Activated T-helper 1 cell treated with anti-CD3 and anti-CD28 coated beads, Interleukin-12 subunit alpha, Interleukin-12 subunit beta, Interleukin-2, Interleukin-4 antibody, amounts not matched to agents 30 ng/mL and 10 ng/mL and 1 ng/mL, durations not matched to agents 14 hours and 24 hours and 36 hours (primary cell): ENCODE measurements around the gene ADAM22. TPM values are rescaled to one million over a fixed set of nuclear protein-coding genes. Genes with fewer than 3 reads are reported as not detected.

Source experiments
- DNase-seq: peaks from one replicate; pipeline ENCODE4 v3.0.0; 2021; ENCODE audit warnings: low spot score
- H3K27ac Mint-ChIP-seq: one replicate; pipeline ENCODE4 v1.8.0; 2021; ENCODE audit warnings: mild to moderate bottlenecking, mixed read lengths
- H3K27me3 Mint-ChIP-seq: one replicate; pipeline ENCODE4 v1.8.0; 2022; ENCODE audit warnings: mild to moderate bottlenecking, moderate library complexity, mixed read lengths; ENCODE audit not compliant: insufficient read depth
- H3K36me3 Mint-ChIP-seq: one replicate; pipeline ENCODE4 v1.8.0; 2021; ENCODE audit warnings: low read depth, mixed read lengths
- H3K4me1 Mint-ChIP-seq: one replicate; pipeline ENCODE4 v1.8.0; 2021; ENCODE audit warnings: low read depth, mixed read lengths
- H3K4me3 Mint-ChIP-seq: one replicate; pipeline ENCODE4 v1.8.0; 2021; ENCODE audit warnings: mild to moderate bottlenecking, moderate library complexity, mixed read lengths
- H3K9me3 Mint-ChIP-seq: one replicate; pipeline ENCODE4 v1.8.0; 2021; ENCODE audit warnings: mixed read lengths
- intact Hi-C: fragments of 100-400 bp; cut with micrococcal nuclease; formaldehyde crosslinking; loops from one replicate; pipeline ENCODE4 v1.15.1; 2024
- total RNA-seq: library from RNA; stranded (reverse); gene quantifications from 2 replicates; pipeline ENCODE4 v1.2.3, GENCODE V29; 2022

Gene ADAM22
- total RNA-seq, 1 donor from 2014 or later, result 1.5 TPM

DNA sequence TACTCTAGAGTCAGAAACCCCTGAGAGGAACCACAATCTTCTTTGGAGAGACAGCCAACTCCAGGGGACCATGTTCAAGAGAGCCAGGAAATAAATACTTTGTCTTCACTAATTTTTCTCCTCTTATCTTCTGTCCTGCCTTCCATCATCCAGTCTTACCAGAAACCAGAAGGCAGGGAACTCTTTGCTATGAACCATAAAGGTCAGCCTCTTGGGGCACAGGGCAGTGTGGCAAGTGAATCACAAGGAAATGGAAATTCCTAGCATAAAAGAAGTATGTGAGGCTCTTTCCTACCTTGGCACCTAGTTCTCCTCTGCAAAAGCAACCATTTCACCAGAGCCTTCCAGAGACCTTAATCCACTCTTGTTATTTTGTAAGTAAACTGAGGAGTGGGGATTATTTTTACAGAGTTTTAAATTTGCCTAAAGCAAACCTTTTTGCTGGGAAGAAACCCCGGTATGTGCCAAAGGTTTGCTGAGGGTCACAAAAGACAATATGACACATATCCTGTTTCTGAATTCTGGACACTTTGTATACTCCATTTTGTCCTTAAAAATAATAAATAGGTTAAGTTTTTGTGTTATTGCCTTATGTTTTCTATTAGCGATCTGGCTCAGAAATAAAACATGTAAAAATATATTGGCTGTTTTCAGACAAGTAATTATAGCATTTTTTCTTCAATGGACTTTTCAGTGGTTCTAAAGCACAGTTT, 87.1 kb downstream of the ADAM22 start:
- Mint-ChIP-seq H3K4me3 (no peak overlapping the region), H3K4me1 (no peaks in the 10 kb centered on the region), H3K9me3 (peaks cover 4% of the 10 kb centered on the region), H3K27me3 (peaks cover 2% of the 10 kb centered on the region), H3K36me3 (no peaks in the 10 kb centered on the region), H3K27ac (no peak overlapping the region)
- intact Hi-C loops, result no loop called here
- no peak for DNase-seq

DNA sequence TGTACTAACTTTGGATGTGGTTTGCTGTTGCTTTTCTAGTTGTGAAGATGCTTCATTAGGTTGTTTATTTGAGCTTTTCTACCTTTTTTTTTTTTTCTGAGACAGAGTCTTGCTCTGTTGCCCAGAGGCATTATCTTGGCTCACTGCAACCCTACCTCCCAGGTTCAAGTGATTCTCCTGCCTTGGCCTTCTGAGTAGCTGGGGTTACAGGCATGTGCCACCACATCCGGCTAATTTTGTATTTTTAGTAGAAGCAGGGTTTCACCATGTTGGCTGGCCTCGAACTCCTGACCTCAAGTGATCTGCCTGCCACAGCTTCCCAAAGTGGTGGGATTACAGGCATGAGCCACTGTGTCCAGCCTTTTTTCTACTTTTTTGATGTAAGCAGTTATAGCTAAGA, 93.7 kb downstream of the ADAM22 start:
- no peak overlapping the region for H3K4me3 Mint-ChIP-seq
- DNase-seq, result no peak
- no peaks in the 10 kb centered on the region for H3K27me3 Mint-ChIP-seq
- H3K9me3 Mint-ChIP-seq, result peaks cover 32% of the 10 kb centered on the region
- intact Hi-C loops, result no loop called here
- H3K36me3 Mint-ChIP-seq, result peaks cover 1% of the 10 kb centered on the region
- H3K4me1 Mint-ChIP-seq, result no peaks in the 10 kb centered on the region
- no peak overlapping the region for H3K27ac Mint-ChIP-seq

DNA sequence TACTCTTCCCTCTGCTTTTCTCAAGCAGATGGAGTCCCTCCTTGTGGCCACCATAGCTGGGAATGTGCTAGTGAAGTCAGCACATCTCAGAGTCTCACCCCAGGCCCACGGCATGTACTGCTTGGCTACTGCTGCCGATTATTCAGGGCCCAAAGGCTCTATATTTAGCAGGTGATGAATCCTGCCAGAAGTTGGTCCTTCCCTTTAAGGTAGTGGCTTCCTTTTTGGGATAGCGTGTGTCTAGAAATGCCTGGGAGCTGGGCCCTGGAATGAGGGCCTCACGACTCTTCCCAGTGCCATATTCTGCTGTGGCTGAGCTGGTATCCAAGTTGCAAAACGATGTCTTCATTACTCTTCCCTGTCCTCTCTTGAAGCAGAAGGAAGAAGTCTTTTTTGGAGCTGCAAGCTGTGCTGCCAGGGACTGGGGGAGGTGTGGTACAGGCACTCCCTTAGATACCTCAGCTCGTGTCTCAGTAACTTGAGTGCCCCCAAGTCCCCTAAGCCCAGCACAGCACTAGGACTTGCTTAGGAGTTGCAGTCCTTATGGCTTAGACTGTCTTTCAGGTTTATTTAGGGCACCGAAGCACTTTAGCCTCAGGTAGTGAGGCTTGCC, 100.1 kb downstream of the ADAM22 start:
- intact Hi-C loops, result no loop called here

DNA sequence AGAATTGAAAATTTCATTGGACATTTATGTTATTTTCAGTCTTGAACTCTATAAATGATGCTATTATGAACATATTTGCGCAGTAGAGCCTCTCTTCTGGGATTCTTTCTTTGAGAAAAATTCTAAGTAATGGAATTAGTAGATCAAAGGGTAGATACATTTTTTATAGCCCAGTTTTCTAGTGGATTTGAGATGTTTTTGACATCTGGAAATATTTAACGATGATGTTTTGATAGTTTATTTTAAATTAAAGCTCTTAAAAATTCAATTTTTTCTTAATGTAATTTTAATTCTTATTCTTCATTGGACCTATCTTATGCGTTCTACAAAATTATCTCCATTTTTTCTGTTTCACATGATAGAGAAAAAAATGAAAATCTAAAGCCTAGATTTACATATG, 103.0 kb downstream of the ADAM22 start:
- intact Hi-C loops, result no loop called here
- H3K27me3 Mint-ChIP-seq, result peaks cover 2% of the 10 kb centered on the region
- DNase-seq, result no peak
- H3K36me3 Mint-ChIP-seq, result no peaks in the 10 kb centered on the region
- H3K9me3 Mint-ChIP-seq, result peaks cover 13% of the 10 kb centered on the region
- H3K4me1 Mint-ChIP-seq, result no peaks in the 10 kb centered on the region
- no peak overlapping the region for H3K4me3 Mint-ChIP-seq
- no peak overlapping the region for H3K27ac Mint-ChIP-seq

More for the DNA sequence above, 100.1 kb downstream of the ADAM22 start:
- Mint-ChIP-seq H3K27me3 (no peaks in the 10 kb centered on the region), H3K4me1 (no peaks in the 10 kb centered on the region), H3K27ac (no peak overlapping the region), H3K4me3 (no peak overlapping the region), H3K36me3 (peaks cover 1% of the 10 kb centered on the region), H3K9me3 (peaks cover 33% of the 10 kb centered on the region)
- DNase-seq, result no peak

DNA sequence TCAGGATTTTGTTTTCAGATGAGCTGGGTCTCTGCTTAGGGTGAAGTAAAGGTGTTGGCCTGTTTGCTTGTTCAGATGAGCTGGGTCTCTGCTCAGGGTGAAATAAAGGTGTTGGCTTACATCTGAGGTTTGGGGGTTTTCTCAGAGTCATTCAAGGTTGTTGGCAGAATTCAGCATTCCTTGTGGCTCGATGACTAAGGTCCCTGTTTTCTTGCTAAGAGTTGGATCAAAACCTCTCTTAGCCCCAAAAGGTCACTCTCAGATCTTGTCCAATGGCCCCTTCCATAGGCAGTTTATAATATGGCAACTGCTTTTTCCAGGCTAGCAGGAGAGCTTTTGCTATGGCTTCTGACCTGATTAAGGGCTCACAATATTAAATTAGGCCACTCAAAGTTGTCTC, 106.6 kb downstream of the ADAM22 start:
- no peaks in the 10 kb centered on the region for H3K36me3 Mint-ChIP-seq
- no peak overlapping the region for H3K27ac Mint-ChIP-seq
- peaks cover 2% of the 10 kb centered on the region for H3K27me3 Mint-ChIP-seq
- H3K9me3 Mint-ChIP-seq, result no peaks in the 10 kb centered on the region
- no peaks in the 10 kb centered on the region for H3K4me1 Mint-ChIP-seq
- no peak for DNase-seq
- intact Hi-C loops, result no loop called here
- no peak overlapping the region for H3K4me3 Mint-ChIP-seq

DNA sequence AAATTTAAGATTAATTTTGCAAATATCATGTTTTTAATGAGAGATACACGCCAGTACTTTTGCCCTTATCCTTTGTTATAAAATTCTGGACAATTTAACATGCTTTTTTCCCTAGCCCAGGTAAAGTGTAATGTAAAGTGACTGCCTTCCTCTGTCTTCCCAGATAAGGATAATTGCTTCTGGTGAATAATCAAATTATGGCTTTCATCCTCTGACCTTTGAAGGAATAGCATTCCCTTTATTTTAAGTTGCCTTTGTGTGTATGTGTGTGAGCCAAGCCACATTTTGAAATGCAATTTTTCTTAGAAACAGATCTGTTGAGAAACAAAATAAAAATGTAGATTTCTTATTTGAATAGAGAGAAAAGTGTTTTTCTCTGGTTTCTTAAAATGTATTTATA, 107.5 kb downstream of the ADAM22 start:
- no peaks in the 10 kb centered on the region for H3K36me3 Mint-ChIP-seq
- H3K27ac Mint-ChIP-seq, result no peak overlapping the region
- no peak overlapping the region for H3K4me3 Mint-ChIP-seq
- no peaks in the 10 kb centered on the region for H3K9me3 Mint-ChIP-seq
- H3K4me1 Mint-ChIP-seq, result no peaks in the 10 kb centered on the region
- no peak for DNase-seq
- peaks cover 2% of the 10 kb centered on the region for H3K27me3 Mint-ChIP-seq
- intact Hi-C loops, result no loop called here

DNA sequence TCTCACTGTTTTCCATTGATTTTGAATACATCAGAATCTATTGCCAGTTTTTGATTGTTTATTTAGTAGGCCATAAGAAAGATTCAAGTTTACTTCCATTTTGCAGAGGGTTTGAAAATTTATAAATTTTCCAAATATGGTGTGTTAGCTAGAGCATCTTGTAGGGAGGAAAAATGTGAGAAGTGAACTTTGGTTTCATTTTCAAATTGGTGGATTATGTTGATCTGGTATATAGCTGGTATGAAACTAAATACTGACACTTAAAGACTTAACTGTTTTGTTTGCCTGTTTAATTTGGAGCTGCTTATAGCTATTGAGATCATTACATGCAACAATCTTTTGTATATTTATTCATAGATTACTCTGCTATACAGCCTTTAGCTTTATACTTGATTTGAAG, 108.1 kb downstream of the ADAM22 start:
- no peaks in the 10 kb centered on the region for H3K4me1 Mint-ChIP-seq
- no peak for DNase-seq
- no peaks in the 10 kb centered on the region for H3K9me3 Mint-ChIP-seq
- H3K27me3 Mint-ChIP-seq, result peaks cover 2% of the 10 kb centered on the region
- intact Hi-C loops, result no loop called here
- H3K36me3 Mint-ChIP-seq, result no peaks in the 10 kb centered on the region
- no peak overlapping the region for H3K27ac Mint-ChIP-seq
- H3K4me3 Mint-ChIP-seq, result no peak overlapping the region

DNA sequence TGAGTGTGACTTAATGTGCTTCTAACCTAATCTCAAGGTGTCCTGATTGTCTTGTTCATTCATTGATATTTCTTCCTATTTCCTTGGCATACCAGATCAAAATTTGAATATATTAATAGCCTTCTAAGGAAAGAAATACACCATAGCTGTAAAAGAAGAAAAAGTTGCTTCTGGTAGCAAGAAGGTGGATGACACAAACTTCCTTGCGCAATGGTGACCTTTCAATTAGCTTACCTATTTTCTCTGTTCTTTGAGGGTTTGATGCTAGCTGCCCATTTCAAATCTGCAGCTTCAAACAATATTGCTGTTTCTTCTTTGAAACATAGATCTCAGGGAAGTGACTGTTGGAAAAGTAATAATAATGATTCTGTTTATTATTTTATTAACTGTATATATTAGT, 108.8 kb downstream of the ADAM22 start:
- Mint-ChIP-seq H3K36me3 (no peaks in the 10 kb centered on the region), H3K9me3 (no peaks in the 10 kb centered on the region), H3K27me3 (peaks cover 2% of the 10 kb centered on the region), H3K4me3 (no peak overlapping the region), H3K4me1 (no peaks in the 10 kb centered on the region), H3K27ac (no peak overlapping the region)
- DNase-seq, result no peak
- intact Hi-C loops, result no loop called here

DNA sequence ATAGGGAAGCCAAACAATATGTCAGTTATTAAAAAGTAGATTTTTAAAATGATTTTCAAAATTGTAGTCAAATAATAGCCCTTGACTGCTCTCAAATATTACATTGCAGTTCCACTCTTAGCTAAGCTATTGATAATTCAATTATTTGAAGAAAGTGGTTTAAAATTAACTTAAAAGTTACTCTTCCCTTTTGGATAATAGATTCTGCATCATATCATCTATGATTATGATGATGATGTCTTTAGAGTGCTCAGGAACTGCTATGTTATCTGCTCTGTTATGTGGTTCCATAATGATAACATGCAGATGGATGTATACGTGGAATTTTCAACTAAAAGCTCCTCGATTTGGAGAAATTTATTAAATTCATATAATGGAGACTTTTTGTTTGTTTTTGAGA, 110.0 kb downstream of the ADAM22 start:
- Mint-ChIP-seq H3K4me3 (no peak overlapping the region), H3K27me3 (peaks cover 2% of the 10 kb centered on the region), H3K4me1 (no peaks in the 10 kb centered on the region), H3K27ac (no peak overlapping the region), H3K36me3 (no peaks in the 10 kb centered on the region), H3K9me3 (no peaks in the 10 kb centered on the region)
- intact Hi-C loops, result no loop called here
- DNase-seq, result no peak

DNA sequence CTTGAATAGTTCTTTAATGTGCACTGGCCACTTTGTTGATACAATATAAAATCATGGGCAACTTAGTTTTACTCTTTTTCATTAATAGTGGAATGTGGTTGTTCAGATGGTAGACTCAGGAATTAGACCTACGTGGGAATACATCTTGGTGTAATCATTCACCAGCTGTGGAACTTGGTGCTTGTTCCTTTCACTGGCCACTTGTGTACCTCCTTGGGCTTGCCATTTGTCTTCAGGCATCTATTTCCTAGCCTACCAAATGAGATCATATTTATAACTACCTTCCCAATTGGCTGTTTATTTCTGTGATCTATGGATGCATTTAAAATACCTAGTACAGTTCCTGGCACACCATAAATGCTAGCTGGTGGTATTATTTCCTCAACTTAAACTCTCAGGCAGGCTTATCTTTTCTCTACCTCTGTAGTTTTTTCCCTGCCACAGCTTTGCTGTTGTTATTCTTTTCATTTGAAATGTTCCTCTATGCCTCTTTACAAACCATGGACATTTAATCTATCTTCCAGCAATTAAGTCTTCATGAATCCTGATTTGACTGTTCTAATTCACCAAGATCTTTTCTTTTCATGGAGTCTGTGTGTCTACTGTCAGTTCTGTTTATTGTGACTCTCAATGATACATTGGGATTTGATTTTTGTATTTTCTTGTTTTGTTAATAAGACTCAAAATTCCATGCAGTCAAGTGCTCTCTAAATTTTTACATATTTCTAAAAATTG, 113.0 kb downstream of the ADAM22 start:
- Mint-ChIP-seq H3K4me3 (no peak overlapping the region), H3K36me3 (no peaks in the 10 kb centered on the region), H3K27ac (no peak overlapping the region), H3K4me1 (no peaks in the 10 kb centered on the region), H3K9me3 (no peaks in the 10 kb centered on the region), H3K27me3 (no peaks in the 10 kb centered on the region)
- intact Hi-C loops, result no loop called here
- no peak for DNase-seq

DNA sequence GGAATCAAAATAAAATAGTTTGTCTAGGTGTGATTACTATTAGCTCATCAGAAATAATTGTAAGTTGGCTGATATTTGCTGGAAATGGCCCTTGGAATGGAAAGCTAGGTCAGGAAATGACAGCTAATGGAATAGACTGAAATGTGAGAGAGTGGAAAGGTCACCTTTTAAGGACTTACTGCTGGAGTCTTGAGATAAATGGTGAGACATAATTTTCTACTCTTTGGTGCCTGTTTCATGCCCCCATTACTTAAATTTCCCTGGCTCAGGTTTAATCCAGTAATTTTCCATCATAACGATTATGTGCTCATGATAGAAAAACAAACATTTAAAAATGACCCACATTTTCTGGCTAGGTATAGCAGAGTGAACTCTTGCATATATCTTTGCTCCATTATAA, 123.6 kb downstream of the ADAM22 start:
- intact Hi-C loops, result no loop called here
- H3K27ac Mint-ChIP-seq, result no peak overlapping the region
- H3K9me3 Mint-ChIP-seq, result no peaks in the 10 kb centered on the region
- DNase-seq, result no peak
- no peaks in the 10 kb centered on the region for H3K36me3 Mint-ChIP-seq
- H3K4me1 Mint-ChIP-seq, result no peaks in the 10 kb centered on the region
- no peak overlapping the region for H3K4me3 Mint-ChIP-seq
- H3K27me3 Mint-ChIP-seq, result peaks cover 2% of the 10 kb centered on the region

DNA sequence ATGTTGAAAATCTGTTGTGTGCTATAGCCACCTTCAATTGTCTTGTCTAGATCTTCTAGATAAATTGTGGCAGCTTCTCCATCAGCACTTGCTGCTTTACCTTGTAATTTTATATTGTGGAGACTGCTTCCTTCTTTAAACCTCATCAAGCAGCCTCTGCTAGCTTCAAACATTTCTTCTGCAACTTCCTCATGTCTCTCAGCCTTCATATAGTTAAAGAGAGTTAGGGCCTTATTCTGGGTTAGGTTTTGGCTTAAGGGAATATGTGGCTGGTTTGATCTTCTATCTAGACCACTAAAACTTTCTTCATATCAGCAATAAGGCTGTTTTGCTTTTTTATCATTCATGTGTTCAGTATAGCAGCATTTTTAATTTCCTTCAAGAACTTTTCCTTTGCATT, 128.2 kb downstream of the ADAM22 start:
- intact Hi-C loops, result no loop called here
- H3K9me3 Mint-ChIP-seq, result no peaks in the 10 kb centered on the region
- peaks cover 1% of the 10 kb centered on the region for H3K36me3 Mint-ChIP-seq
- H3K4me1 Mint-ChIP-seq, result no peaks in the 10 kb centered on the region
- H3K4me3 Mint-ChIP-seq, result no peak overlapping the region
- no peak overlapping the region for H3K27ac Mint-ChIP-seq
- no peaks in the 10 kb centered on the region for H3K27me3 Mint-ChIP-seq
- DNase-seq, result no peak

DNA sequence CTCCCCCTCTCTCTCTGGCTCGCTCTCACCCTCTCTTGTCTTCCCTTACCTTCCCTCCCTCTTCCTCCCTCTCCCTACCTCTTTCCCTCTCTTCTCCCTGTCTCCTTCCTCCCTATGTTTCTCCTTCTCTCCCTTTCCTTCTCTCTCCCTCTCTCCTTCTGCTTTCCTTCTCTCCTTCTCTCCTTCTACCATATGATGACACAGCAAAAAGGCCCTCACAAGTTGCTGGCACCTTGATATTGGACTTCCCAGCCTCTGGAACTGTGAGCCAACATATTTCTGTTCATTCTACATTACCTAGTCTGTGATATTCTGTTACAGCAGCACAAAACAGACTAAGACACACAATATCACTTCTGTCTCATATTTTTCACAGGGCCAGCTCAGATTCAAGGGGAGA, 135.0 kb downstream of the ADAM22 start:
- H3K9me3 Mint-ChIP-seq, result no peaks in the 10 kb centered on the region
- H3K4me1 Mint-ChIP-seq, result no peaks in the 10 kb centered on the region
- H3K27me3 Mint-ChIP-seq, result peaks cover 1% of the 10 kb centered on the region
- DNase-seq, result no peak
- H3K36me3 Mint-ChIP-seq, result peaks cover 1% of the 10 kb centered on the region
- intact Hi-C loops, result no loop called here
- H3K27ac Mint-ChIP-seq, result no peak overlapping the region
- no peak overlapping the region for H3K4me3 Mint-ChIP-seq
